Measurements from ENCODE around the gene PGAP3. TPM values are rescaled to one million over a fixed set of nuclear protein-coding genes. Genes with fewer than 3 reads are reported as not detected.

PGAP3 gene
- total RNA-seq, 1 donor from 2014 or later, result 11.2 TPM

- no peaks in the 10 kb centered on the region for H3K9me3 Mint-ChIP-seq (ENCODE audit: unreplicated experiment)
- no peaks in the 10 kb centered on the region for H3K4me1 Mint-ChIP-seq (ENCODE audit: unreplicated experiment)
- no peak for TF ChIP-seq CTCF (IDR thresholded peaks at IDR 0.05; ENCODE audit: unreplicated experiment)
- H3K36me3 Mint-ChIP-seq (ENCODE audit: low read depth, unreplicated experiment), result peaks cover 2% of the 10 kb centered on the region
- H3K4me3 Mint-ChIP-seq (ENCODE audit: unreplicated experiment), result no peak overlapping the region
- no peak for DNase-seq (ENCODE audit: low spot score)
- H3K27ac Mint-ChIP-seq (ENCODE audit: unreplicated experiment), result no peak overlapping the region
- peaks cover 2% of the 10 kb centered on the region for H3K27me3 Mint-ChIP-seq (ENCODE audit: unreplicated experiment)
These were observed 29.8 kb upstream of the PGAP3 start for GRCh38 chr17:39717660-39718059.

- no peak overlapping the region for H3K27ac Mint-ChIP-seq (ENCODE audit: unreplicated experiment)
- no peaks in the 10 kb centered on the region for H3K9me3 Mint-ChIP-seq (ENCODE audit: unreplicated experiment)
- peaks cover 9% of the 10 kb centered on the region for H3K36me3 Mint-ChIP-seq (ENCODE audit: low read depth, unreplicated experiment)
- peaks cover 6% of the 10 kb centered on the region for H3K27me3 Mint-ChIP-seq (ENCODE audit: unreplicated experiment)
- H3K4me1 Mint-ChIP-seq (ENCODE audit: unreplicated experiment), result no peaks in the 10 kb centered on the region
- H3K4me3 Mint-ChIP-seq (ENCODE audit: unreplicated experiment), result no peak overlapping the region
- no peak for DNase-seq (ENCODE audit: low spot score)
- TF ChIP-seq CTCF (IDR thresholded peaks at IDR 0.05; ENCODE audit: unreplicated experiment), result no peak
These were observed 29.2 kb upstream of the PGAP3 start for GRCh38 chr17:39716879-39717536.

- no peak for DNase-seq (ENCODE audit: low spot score)
- H3K27ac Mint-ChIP-seq (ENCODE audit: unreplicated experiment), result no peak overlapping the region
- peaks cover 6% of the 10 kb centered on the region for H3K27me3 Mint-ChIP-seq (ENCODE audit: unreplicated experiment)
- peaks cover 14% of the 10 kb centered on the region for H3K36me3 Mint-ChIP-seq (ENCODE audit: low read depth, unreplicated experiment)
- no peaks in the 10 kb centered on the region for H3K9me3 Mint-ChIP-seq (ENCODE audit: unreplicated experiment)
- TF ChIP-seq CTCF (IDR thresholded peaks at IDR 0.05; ENCODE audit: unreplicated experiment), result no peak
- H3K4me1 Mint-ChIP-seq (ENCODE audit: unreplicated experiment), result no peaks in the 10 kb centered on the region
- H3K4me3 Mint-ChIP-seq (ENCODE audit: unreplicated experiment), result no peak overlapping the region
These were observed 28.4 kb upstream of the PGAP3 start for GRCh38 chr17:39716073-39716818.

- H3K27me3 Mint-ChIP-seq (ENCODE audit: unreplicated experiment), result peaks cover 6% of the 10 kb centered on the region
- H3K4me3 Mint-ChIP-seq (ENCODE audit: unreplicated experiment), result no peak overlapping the region
- TF ChIP-seq CTCF (IDR thresholded peaks at IDR 0.05; ENCODE audit: unreplicated experiment), result no peak
- no peak for DNase-seq (ENCODE audit: low spot score)
- peaks cover 14% of the 10 kb centered on the region for H3K36me3 Mint-ChIP-seq (ENCODE audit: low read depth, unreplicated experiment)
- no peak overlapping the region for H3K27ac Mint-ChIP-seq (ENCODE audit: unreplicated experiment)
- no peaks in the 10 kb centered on the region for H3K4me1 Mint-ChIP-seq (ENCODE audit: unreplicated experiment)
- H3K9me3 Mint-ChIP-seq (ENCODE audit: unreplicated experiment), result no peaks in the 10 kb centered on the region
These were observed 27.7 kb upstream of the PGAP3 start for GRCh38 chr17:39715375-39716072.
